ENCODE results near the gene TET2.
"Not testable (repeated sequence)": the region's sequence is repeated elsewhere in the genome, so short reads cannot be mapped to it uniquely, and the experiment has no call there.

DNA sequence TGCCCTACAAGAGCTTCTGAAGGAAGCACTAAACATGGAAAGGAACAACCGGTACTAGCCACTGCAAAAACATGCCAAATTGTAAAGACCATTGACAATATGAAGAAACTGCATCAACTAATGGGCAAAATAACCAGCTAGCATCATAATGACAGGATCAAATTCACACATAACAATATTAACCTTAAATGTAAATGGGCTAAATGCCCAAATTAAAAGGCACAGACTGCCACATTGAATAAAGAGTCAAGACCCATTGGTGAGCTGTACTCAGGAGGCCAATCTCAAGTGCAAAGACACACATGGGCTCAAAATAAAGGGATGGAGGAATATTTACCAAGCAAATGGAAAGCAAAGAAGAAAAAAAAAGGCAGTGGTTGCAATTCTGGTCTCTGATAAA is 152.4 kb downstream of the TET2 start:
- TF ChIP-seq, protein P1, sequence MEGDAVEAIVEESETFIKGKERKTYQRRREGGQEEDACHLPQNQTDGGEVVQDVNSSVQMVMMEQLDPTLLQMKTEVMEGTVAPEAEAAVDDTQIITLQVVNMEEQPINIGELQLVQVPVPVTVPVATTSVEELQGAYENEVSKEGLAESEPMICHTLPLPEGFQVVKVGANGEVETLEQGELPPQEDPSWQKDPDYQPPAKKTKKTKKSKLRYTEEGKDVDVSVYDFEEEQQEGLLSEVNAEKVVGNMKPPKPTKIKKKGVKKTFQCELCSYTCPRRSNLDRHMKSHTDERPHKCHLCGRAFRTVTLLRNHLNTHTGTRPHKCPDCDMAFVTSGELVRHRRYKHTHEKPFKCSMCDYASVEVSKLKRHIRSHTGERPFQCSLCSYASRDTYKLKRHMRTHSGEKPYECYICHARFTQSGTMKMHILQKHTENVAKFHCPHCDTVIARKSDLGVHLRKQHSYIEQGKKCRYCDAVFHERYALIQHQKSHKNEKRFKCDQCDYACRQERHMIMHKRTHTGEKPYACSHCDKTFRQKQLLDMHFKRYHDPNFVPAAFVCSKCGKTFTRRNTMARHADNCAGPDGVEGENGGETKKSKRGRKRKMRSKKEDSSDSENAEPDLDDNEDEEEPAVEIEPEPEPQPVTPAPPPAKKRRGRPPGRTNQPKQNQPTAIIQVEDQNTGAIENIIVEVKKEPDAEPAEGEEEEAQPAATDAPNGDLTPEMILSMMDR (IDR thresholded peaks at IDR 0.05) = not testable (repeated sequence)
- TF ChIP-seq POLR2A (IDR thresholded peaks at IDR 0.05) = not testable (repeated sequence)

Measured in right lobe of liver (tissue), 4 donors.